Ishikawa (cell line): ENCODE measurements around the gene GLDC.

Experiments
- CEBPB ChIP-seq: IDR thresholded peaks from 2 replicates; pipeline ENCODE4 v1.6.1; 2012
- CREB1 ChIP-seq: IDR thresholded peaks from 2 replicates; pipeline ENCODE4 v1.6.1; 2012; ENCODE audit warnings: low read depth
- EGR1 ChIP-seq: IDR thresholded peaks from 2 replicates; pipeline ENCODE4 v1.6.1; 2012
- EP300 ChIP-seq: IDR thresholded peaks from 2 replicates; pipeline ENCODE4 v1.6.1; 2012; ENCODE audit warnings: borderline replicate concordance
- FOXM1 ChIP-seq: IDR thresholded peaks from 2 replicates; pipeline ENCODE4 v1.6.1; 2012; ENCODE audit warnings: low read depth, borderline replicate concordance
- MAX ChIP-seq: IDR thresholded peaks from 2 replicates; pipeline ENCODE4 v1.6.1; 2012
- NFIC ChIP-seq: IDR thresholded peaks from 2 replicates; pipeline ENCODE4 v1.6.1; 2012
- RAD21 ChIP-seq: IDR thresholded peaks from 2 replicates; pipeline ENCODE4 v1.6.1; 2012; ENCODE audit warnings: low read depth
- REST ChIP-seq: IDR thresholded peaks from 2 replicates; pipeline ENCODE4 v1.6.1; 2012; ENCODE audit warnings: low read depth, mild to moderate bottlenecking
- TAF1 ChIP-seq: IDR thresholded peaks from 2 replicates; pipeline ENCODE4 v1.6.1; 2012; ENCODE audit warnings: low read depth, mild to moderate bottlenecking
- TCF12 ChIP-seq: IDR thresholded peaks from 2 replicates; pipeline ENCODE4 v1.6.1; 2012; ENCODE audit warnings: low read depth
- TEAD4 ChIP-seq: IDR thresholded peaks from 2 replicates; pipeline ENCODE4 v1.6.1; 2012
- USF1 ChIP-seq: IDR thresholded peaks from 2 replicates; pipeline ENCODE4 v1.6.1; 2012
- YY1 ChIP-seq: IDR thresholded peaks from 2 replicates; pipeline ENCODE4 v1.6.1; 2012; ENCODE audit warnings: low read depth

- no peak for TF ChIP-seq FOXM1
- TF ChIP-seq REST: no peak
- no peak for TF ChIP-seq EGR1
- no peak for TF ChIP-seq EP300
- TF ChIP-seq RAD21: no peak
- no peak for TF ChIP-seq CEBPB
- no peak for TF ChIP-seq TAF1
- no peak for TF ChIP-seq USF1
- no peak for TF ChIP-seq CREB1
- TF ChIP-seq TEAD4: peak; percentile 63
- TF ChIP-seq NFIC: 0 out of 2 replicates have a peak, but pooled peaks have one; percentile 10
- no peak for TF ChIP-seq MAX
- TF ChIP-seq TCF12: 0 out of 2 replicates have a peak, but pooled peaks have one; percentile 21
- no peak for TF ChIP-seq YY1
Observed at GRCh38 chr9:6614489-6614888, 31.0 kb downstream of the GLDC start.
